NCI-H345 (cell line): ENCODE measurements around the gene PLA1A.
"Not testable (repeated sequence)": the region's sequence is repeated elsewhere in the genome, so short reads cannot be mapped to it uniquely, and the experiment has no call there.

Experiments
- DNase-seq: peaks from one replicate; lab custom pipeline; 2025; lab: John Stamatoyannopoulos, UW

Gene PLA1A

DNA sequence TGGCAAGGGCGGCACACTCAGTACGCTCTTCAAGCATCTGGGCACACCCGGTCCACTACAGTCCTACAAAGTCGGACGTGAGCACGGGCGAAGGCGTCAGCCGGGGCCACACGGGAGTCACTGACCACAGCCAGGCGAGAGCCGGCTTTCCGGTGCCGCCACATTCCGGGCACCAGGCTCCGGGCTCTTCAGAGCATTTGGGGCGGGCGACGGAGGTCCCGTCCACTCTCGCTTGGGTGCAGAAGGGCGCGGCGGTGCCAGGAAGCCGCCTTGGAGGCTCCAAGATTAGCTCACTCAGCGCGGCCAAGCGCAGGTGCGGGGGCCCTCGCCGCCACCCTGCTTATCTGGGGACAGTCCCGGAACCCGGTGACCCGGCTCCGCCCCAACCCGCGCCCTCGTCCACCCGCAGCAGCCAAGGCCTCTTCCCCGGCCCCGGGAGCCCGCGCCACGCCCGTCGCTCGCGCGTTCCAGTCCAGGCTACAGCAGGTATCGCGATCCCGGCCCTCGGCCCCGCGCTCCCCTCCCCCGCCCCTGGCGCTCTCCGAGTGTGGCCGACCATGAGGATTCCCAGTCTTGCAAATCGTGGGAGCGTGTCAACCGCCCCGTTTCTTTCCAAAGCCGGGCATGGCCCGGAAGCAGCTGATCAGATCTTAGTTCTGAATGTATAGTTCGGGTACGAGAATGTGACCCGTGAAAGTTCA, 18.2 kb upstream of the PLA1A start, which contains the start of gene ADPRH:
ADPRH (plus strand) TSS at position 127 of the 701 bp plus-strand sequence. CDS start 2,678 bp downstream, outside the sequence.
- peak; percentile 16 for DNase-seq

GRCh38 chr3:119580067-119580760, 17.5 kb upstream of the PLA1A start:
- no peak for DNase-seq

GRCh38 chr3:119582178-119582577, 15.5 kb upstream of the PLA1A start:
- no peak for DNase-seq

- no peak for DNase-seq
Observed at GRCh38 chr3:119585208-119585607, 12.5 kb upstream of the PLA1A start.

GRCh38 chr3:119585856-119586570, 11.7 kb upstream of the PLA1A start:
- DNase-seq: no peak

- no peak for DNase-seq
Observed at GRCh38 chr3:119586733-119587172, 10.9 kb upstream of the PLA1A start.

- DNase-seq: no peak
Observed at GRCh38 chr3:119588112-119588511, 9.6 kb upstream of the PLA1A start.

DNA sequence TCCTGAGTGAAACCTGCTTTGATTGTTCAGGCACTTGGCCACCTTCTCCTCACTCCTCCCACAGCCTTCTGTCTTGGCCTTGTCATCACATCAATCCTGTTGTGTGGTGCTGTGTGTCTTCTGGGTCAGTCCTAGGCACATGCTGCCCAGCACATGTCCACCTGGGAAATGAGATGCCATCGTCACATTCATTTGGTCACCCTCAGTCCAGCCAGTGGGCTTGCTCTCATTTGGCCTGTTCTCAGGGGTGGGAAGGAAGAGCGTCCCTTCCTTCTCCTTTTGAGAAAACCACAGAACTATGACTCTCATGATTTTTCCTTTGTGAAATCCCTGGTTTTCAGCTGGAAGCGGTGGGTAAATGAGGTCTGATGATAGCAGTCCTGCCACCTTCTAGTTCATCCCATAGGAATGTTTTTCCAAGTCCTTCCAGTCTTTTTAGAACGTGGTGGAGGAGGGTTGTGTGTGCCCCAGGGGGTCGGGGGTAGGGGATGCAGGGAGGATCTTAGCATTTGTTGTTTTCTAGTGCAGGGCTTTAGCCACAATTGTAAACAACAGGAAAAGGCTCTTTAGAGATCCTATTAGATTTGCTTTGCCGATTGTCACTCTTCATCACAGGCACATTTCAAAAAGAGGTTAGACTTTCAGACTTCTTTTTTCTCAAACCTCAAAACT, 8.4 kb upstream of the PLA1A start:
- no peak for DNase-seq

GRCh38 chr3:119590706-119591105, 7.0 kb upstream of the PLA1A start:
- DNase-seq: no peak

DNA sequence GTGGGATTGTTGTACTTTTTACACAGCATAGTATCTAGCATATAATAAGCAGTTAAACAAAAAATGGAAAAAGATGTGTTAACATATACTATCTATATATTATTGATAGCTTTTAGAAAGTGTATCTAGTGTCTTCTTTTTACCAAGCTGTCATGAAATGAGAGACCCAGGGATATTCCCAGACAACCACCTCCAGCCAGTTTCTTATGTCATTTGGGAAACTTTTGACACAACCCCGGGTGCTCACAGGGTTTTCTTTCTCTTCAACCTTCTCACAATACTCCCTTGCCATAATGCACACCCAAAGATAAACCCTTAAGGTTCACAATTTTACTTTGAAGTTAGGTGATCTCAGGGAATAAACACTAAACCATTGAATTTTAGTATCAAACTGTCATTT, 4.8 kb upstream of the PLA1A start:
- no peak for DNase-seq

DNA sequence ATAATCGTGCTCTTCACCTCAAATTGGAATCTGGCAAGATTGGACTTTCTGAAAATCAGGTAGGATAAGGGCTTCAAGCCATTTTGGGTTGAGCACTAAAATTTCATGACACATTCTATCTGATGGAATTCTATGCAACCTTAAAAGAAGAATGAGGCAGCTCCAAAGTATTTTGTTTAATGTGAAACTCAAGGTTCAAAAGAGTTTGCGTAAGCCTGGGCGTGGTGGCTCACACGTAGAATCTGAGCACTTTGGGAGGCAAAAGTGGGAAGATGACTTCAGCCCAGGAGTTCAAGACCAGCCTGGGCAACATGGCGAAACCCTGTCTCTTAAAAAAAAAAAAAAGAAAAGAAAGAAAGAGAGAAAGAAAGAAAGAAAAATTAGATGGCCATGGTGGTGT, 3.6 kb upstream of the PLA1A start:
- DNase-seq: no peak

- not testable (repeated sequence) for DNase-seq
Observed at GRCh38 chr3:119594929-119595328, 2.8 kb upstream of the PLA1A start.

DNA sequence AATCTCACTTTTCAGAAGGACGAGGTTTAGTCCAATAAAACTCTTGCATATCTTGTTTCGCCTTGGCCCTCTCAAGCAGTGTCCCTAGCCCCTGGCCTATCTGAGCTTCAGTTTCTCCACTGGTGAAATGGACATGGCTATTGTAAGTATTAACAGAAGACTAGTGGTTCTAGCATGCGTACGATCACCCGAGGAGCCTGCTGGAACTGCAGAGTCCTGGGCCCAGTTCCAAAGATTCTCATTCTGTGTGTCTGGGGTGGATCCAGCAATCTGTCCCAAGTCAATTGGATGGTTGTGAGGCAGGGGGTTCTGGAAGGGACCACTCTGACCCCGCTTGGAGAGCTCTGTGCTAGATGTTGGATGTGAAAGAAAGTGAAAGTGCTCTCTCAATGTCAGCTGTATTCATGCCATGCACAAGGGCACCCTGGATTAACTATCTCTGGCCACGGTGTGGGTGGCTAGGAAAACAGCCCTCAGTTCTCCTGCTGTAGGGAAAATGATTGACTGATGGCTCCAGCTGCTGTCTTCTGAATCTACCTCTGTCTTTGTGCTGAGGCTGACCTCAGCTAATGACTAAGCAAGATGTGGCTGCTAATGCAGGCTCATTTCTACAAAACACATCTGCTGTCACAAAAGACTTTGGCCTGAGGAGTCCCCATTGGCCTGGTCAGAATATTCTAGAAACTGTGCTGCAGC, 1.9 kb upstream of the PLA1A start:
- DNase-seq: no peak

DNA sequence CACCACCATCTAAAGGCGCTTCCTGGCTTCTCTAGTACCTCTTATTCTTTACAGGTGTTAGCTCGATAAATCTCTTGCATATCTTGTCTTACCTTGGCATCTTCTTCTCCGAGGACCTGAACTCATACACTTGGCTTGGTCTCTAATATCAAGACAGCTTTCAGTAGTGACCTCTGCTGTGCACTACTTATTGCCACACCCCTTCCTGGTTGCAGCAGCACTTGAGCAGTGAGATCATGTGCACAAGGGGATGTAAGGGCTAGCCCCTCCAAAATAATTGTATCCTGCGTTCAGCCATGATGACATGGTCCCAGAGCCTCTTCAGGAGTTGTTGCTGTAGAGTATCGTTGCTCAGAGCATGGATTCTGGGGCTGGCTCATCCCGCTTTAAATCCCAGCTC, 1.3 kb upstream of the PLA1A start:
- DNase-seq: no peak

DNA sequence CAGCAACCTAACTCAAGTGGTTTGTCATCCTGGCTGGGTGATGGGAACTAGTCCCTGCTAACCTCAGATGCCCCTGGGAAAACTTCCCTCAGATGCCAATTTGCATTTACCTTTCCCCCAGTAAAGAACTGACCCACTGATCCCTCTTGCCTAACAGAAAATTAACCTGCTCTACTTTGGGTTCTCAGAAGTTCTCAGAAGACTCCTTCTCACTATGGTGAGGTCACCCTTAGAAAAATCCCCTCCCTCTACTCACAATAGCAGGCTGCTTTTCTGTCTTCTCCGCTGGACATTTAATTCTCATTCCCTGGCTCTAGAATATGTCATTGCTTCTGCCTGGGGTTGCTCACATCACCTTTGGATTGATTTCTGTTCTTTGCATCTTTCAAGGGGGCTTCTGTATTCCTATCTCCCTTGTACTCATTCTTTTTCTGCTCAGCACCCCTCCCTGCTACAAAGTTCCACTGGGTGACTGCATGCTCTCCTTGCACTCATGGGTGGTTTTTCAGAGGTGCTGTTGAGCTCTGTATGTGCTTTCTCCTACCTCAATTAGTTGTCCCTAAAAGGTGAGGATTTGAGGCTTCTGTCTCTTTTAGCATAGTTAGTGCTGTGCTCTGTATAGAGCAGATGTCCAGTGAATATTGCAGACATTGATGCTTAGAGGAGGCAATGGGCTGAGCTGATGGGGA, 869 bp downstream of the PLA1A start:
- no peak for DNase-seq

- no peak for DNase-seq
Observed at GRCh38 chr3:119599558-119600174, 2.0 kb downstream of the PLA1A start.

- no peak for DNase-seq
Observed at GRCh38 chr3:119600732-119601131, 3.0 kb downstream of the PLA1A start.

- no peak for DNase-seq
Observed at GRCh38 chr3:119601154-119601553, 3.5 kb downstream of the PLA1A start.

GRCh38 chr3:119602676-119603075, 5.0 kb downstream of the PLA1A start:
- DNase-seq: no peak

GRCh38 chr3:119604878-119605277, 7.2 kb downstream of the PLA1A start:
- DNase-seq: no peak
